Measurements from ENCODE around the gene SRSF8.

Gene SRSF8

GRCh38 chr11:95067841-95068219 lies 1.1 kb downstream of the SRSF8 start:
- no peak for FAIRE-seq
- no peak for DNase-seq (ENCODE audit: low spot score)

- DNase-seq (ENCODE audit: low spot score) (peak; percentile 91), FAIRE-seq (peak; percentile 81)
Observed at GRCh38 chr11:95068549-95068948, 1.8 kb downstream of the SRSF8 start.

- FAIRE-seq = no peak
- DNase-seq (ENCODE audit: low spot score) = no peak
Observed at GRCh38 chr11:95070471-95070870, 3.8 kb downstream of the SRSF8 start.

GRCh38 chr11:95072948-95073347 lies 6.2 kb downstream of the SRSF8 start:
- DNase-seq (ENCODE audit: low spot score) (no peak), FAIRE-seq (no peak)

GRCh38 chr11:95074792-95075563 lies 8.3 kb downstream of the SRSF8 start:
- FAIRE-seq (no peak), DNase-seq (ENCODE audit: low spot score) (no peak)

GRCh38 chr11:95076416-95076815 lies 9.7 kb downstream of the SRSF8 start:
- FAIRE-seq = no peak

GRCh38 chr11:95076981-95077380 lies 10.3 kb downstream of the SRSF8 start:
- DNase-seq (ENCODE audit: low spot score) (no peak), FAIRE-seq (no peak)

More at GRCh38 chr11:95076416-95076815, 9.7 kb downstream of the SRSF8 start:
- no peak for DNase-seq (ENCODE audit: low spot score)

- FAIRE-seq = no peak
- DNase-seq (ENCODE audit: low spot score) = no peak
Observed at GRCh38 chr11:95078526-95078925, 11.8 kb downstream of the SRSF8 start.

- DNase-seq (ENCODE audit: low spot score) (no peak), FAIRE-seq (no peak)
Observed at GRCh38 chr11:95081010-95081409, 14.3 kb downstream of the SRSF8 start.

- DNase-seq (ENCODE audit: low spot score) (no peak), FAIRE-seq (no peak)
Observed at GRCh38 chr11:95081412-95081811, 14.7 kb downstream of the SRSF8 start.

- DNase-seq (ENCODE audit: low spot score) (no peak), FAIRE-seq (no peak)
Observed at GRCh38 chr11:95082576-95083001, 15.9 kb downstream of the SRSF8 start.

- DNase-seq (ENCODE audit: low spot score) (peak; percentile 32), FAIRE-seq (no peak)
Observed at GRCh38 chr11:95084509-95084908, 17.8 kb downstream of the SRSF8 start.

GRCh38 chr11:95085117-95085816 lies 18.5 kb downstream of the SRSF8 start:
- FAIRE-seq = no peak

GRCh38 chr11:95086151-95086550 lies 19.4 kb downstream of the SRSF8 start:
- no peak for DNase-seq (ENCODE audit: low spot score)
- FAIRE-seq = no peak

More at GRCh38 chr11:95085117-95085816, 18.5 kb downstream of the SRSF8 start:
- no peak for DNase-seq (ENCODE audit: low spot score)

- DNase-seq (ENCODE audit: low spot score) = no peak
- no peak for FAIRE-seq
Observed at GRCh38 chr11:95086836-95087570, 20.3 kb downstream of the SRSF8 start.

GRCh38 chr11:95088946-95089619 lies 22.4 kb downstream of the SRSF8 start:
- DNase-seq (ENCODE audit: low spot score) (no peak), FAIRE-seq (no peak)

- DNase-seq (ENCODE audit: low spot score) (peak; percentile 50), FAIRE-seq (no peak)
Observed at GRCh38 chr11:95089620-95090542, 23.2 kb downstream of the SRSF8 start, which contains the start of gene ENDOD1. TSS of gene ENDOD1 (plus strand) at chr11:95089846. CDS start at chr11:95089928, 82 bp downstream.

- DNase-seq (ENCODE audit: low spot score) = no peak
- FAIRE-seq = no peak
Observed at GRCh38 chr11:95091663-95092180, 25.0 kb downstream of the SRSF8 start.

- FAIRE-seq = peak; percentile 65
- peak; percentile 85 for DNase-seq (ENCODE audit: low spot score)
Observed at GRCh38 chr11:95092549-95093324, 26.0 kb downstream of the SRSF8 start.

Data from RCC 7860 (cell line).